GM19438 (cell line): Measurements from ENCODE around the gene FKBP14.

Experiments used
- ATAC-seq: cut with Tn5 transposase; IDR thresholded peaks from one replicate; pipeline ENCODE4 v1.9.1; 2021; ENCODE audit warnings: low read depth; ENCODE audit not compliant: unreplicated experiment

FKBP14 gene

GRCh38 chr7:30026229-30027064 is at the start of gene FKBP14:
Gene FKBP14, minus strand, starts transcription at chr7:30026702. Its CDS starts 194 bp downstream, at chr7:30026508.
- peak; percentile 64 for ATAC-seq

GRCh38 chr7:30074422-30075030 is 48.0 kb upstream of the FKBP14 start:
- no peak for ATAC-seq

GRCh38 chr7:30072735-30073134 is 46.2 kb upstream of the FKBP14 start:
- no peak for ATAC-seq

- ATAC-seq, result no peak
These were observed 43.5 kb upstream of the FKBP14 start for GRCh38 chr7:30070052-30070451.

GRCh38 chr7:30069096-30069867 is 42.8 kb upstream of the FKBP14 start:
- ATAC-seq, result no peak

GRCh38 chr7:30068117-30068516 is 41.6 kb upstream of the FKBP14 start:
- ATAC-seq, result no peak

GRCh38 chr7:30066687-30067086 is 40.2 kb upstream of the FKBP14 start:
- no peak for ATAC-seq

- ATAC-seq, result no peak
These were observed 39.2 kb upstream of the FKBP14 start for GRCh38 chr7:30065746-30066145.

GRCh38 chr7:30062587-30062986 is 36.1 kb upstream of the FKBP14 start:
- ATAC-seq, result no peak

- ATAC-seq, result peak; percentile 90
These were observed 35.3 kb upstream of the FKBP14 start for GRCh38 chr7:30061786-30062185.

- no peak for ATAC-seq
These were observed 31.2 kb upstream of the FKBP14 start for GRCh38 chr7:30057741-30058140.

- ATAC-seq, result no peak
These were observed 26.6 kb upstream of the FKBP14 start for GRCh38 chr7:30053068-30053467.

GRCh38 chr7:30049173-30049572 is 22.7 kb upstream of the FKBP14 start:
- ATAC-seq, result no peak

- ATAC-seq, result no peak
These were observed 22.1 kb upstream of the FKBP14 start for GRCh38 chr7:30048582-30048981.

- no peak for ATAC-seq
These were observed 20.6 kb upstream of the FKBP14 start for GRCh38 chr7:30047124-30047523.

- ATAC-seq, result no peak
These were observed 19.7 kb upstream of the FKBP14 start for GRCh38 chr7:30046127-30046770.

- ATAC-seq, result no peak
These were observed 15.2 kb upstream of the FKBP14 start for GRCh38 chr7:30041526-30042269.

GRCh38 chr7:30040938-30041337 is 14.4 kb upstream of the FKBP14 start:
- ATAC-seq, result no peak

- ATAC-seq, result no peak
These were observed 11.9 kb upstream of the FKBP14 start for GRCh38 chr7:30038196-30038980.
